Upper lobe of left lung (tissue), 4 donors: ENCODE measurements around the gene TP73.

ENCODE experiments used
- CTCF ChIP-seq, 6 experiments: fragments of 450-650 bp in 4 of 6; fragments of 200-600 bp in 2 of 6; sonication (generic) in 2 of 6; IDR thresholded peaks; one replicate each; pipeline ENCODE4 v1.5.1; 2016 to 2019; ENCODE audit warnings: antibody characterized with exemption in 6 of 6
- POLR2A ChIP-seq, 4 donors: fragments of 450-650 bp; IDR thresholded peaks; one replicate each; pipeline ENCODE4 v1.5.1; 2016 to 2017; ENCODE audit warnings: antibody characterized with exemption in 4 of 4, mild to moderate bottlenecking in 2 of 4
- POLR2AphosphoS5 ChIP-seq, 2 donors: sonication (generic); formaldehyde crosslinking; IDR thresholded peaks; one replicate each; pipeline ENCODE4 v1.5.1; 2017; ENCODE audit warnings: antibody characterized with exemption in 2 of 2

- TF ChIP-seq POLR2AphosphoS5 (IDR thresholded peaks at IDR 0.05) (no peak), CTCF (IDR thresholded peaks at IDR 0.05) (no peak), POLR2A (IDR thresholded peaks at IDR 0.05) (no peak)
Measured at GRCh38 chr1:3626025-3626424, 26.3 kb upstream of the TP73 start.
